IgD-negative memory B cell (primary cell): Measurements from ENCODE around the gene ZNF667. TPM values are rescaled to one million over a fixed set of nuclear protein-coding genes. Genes with fewer than 3 reads are reported as not detected.
A peak's percentile ranks its signal among the peaks of the same experiment; 100 is the strongest.

Experiments used
- H3K27ac Mint-ChIP-seq, 3 donors: one replicate each; pipeline ENCODE4 v1.8.0; 2020 to 2022; ENCODE audit warnings: mild to moderate bottlenecking in 3 of 3, mixed read lengths in 3 of 3, moderate library complexity in 1 of 3
- H3K27me3 Mint-ChIP-seq: one replicate; pipeline ENCODE4 v1.8.0; 2021; ENCODE audit warnings: mixed read lengths
- H3K36me3 Mint-ChIP-seq: one replicate; pipeline ENCODE4 v1.8.0; 2020; ENCODE audit warnings: mild to moderate bottlenecking, mixed read lengths
- H3K4me1 Mint-ChIP-seq, 3 donors: one replicate each; pipeline ENCODE4 v1.8.0; 2020 to 2022; ENCODE audit warnings: mixed read lengths in 3 of 3, mild to moderate bottlenecking in 1 of 3
- H3K4me3 Mint-ChIP-seq, 4 donors: one replicate each; pipeline ENCODE4 v1.8.0; 2020 to 2022; ENCODE audit warnings: mild to moderate bottlenecking in 4 of 4, mixed read lengths in 4 of 4, moderate library complexity in 3 of 4
- H3K9me3 Mint-ChIP-seq, 3 donors: one replicate each; pipeline ENCODE4 v1.8.0; 2020 to 2021; ENCODE audit warnings: mixed read lengths in 3 of 3, mild to moderate bottlenecking in 1 of 3
- polyA plus RNA-seq: library from polyadenylated mRNA; unstranded; fragments of 300-500 nt; fragmentation: Illumina TruSeq; gene quantifications from one replicate; pipeline ENCODE4 v1.2.3, GENCODE V29; 2021

The ZNF667 gene
- polyA plus RNA-seq = 0.74 TPM

- Mint-ChIP-seq H3K4me1 (peaks cover 0 to 5% (median 0%) of the 10 kb centered on the region in 3 donors), H3K9me3 (peaks cover 16 to 45% (median 41%) of the 10 kb centered on the region in 3 donors), H3K27me3 (peaks cover 19% of the 10 kb centered on the region), H3K27ac (peak within 1 kb of the TSS; percentile 59 to 95 (median 94)), H3K4me3 (peak within 1 kb of the TSS; percentile 82 to 91 (median 85)), H3K36me3 (peaks cover 6% of the 10 kb centered on the region)
Measured at GRCh38 chr19:56476651-56477428, at the start of gene ZNF667. Gene ZNF667, minus strand, starts transcription at chr19:56477345. Its CDS starts 14,975 bp downstream, at chr19:56462370.

DNA sequence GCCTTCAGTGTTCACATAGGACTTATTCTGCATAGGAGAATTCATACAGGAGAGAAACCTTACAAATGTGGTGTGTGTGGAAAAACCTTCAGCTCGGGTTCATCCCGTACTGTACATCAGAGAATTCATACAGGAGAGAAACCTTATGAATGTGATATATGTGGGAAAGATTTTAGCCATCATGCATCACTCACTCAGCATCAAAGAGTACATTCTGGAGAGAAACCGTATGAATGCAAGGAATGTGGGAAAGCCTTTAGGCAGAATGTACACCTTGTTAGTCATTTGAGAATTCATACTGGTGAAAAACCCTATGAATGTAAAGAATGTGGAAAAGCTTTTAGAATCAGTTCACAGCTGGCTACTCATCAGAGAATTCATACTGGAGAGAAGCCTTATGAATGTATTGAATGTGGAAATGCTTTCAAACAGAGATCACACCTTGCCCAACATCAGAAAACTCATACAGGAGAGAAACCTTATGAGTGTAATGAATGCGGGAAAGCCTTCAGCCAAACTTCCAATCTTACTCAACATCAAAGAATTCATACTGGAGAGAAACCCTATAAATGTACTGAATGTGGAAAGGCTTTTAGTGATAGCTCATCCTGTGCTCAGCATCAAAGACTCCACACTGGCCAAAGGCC is 48.2 kb upstream of the ZNF667 start:
- H3K27ac Mint-ChIP-seq = no peak overlapping the region
- no peak overlapping the region for H3K4me3 Mint-ChIP-seq
- no peaks in the 10 kb centered on the region for H3K27me3 Mint-ChIP-seq
- H3K9me3 Mint-ChIP-seq = peaks cover 18 to 53% (median 48%) of the 10 kb centered on the region in 3 donors
- no peaks in the 10 kb centered on the region for H3K36me3 Mint-ChIP-seq
- H3K4me1 Mint-ChIP-seq = peaks cover 0 to 1% (median 0%) of the 10 kb centered on the region in 3 donors

- Mint-ChIP-seq H3K36me3 (peaks cover 1% of the 10 kb centered on the region), H3K27me3 (no peaks in the 10 kb centered on the region), H3K9me3 (peaks cover 2 to 27% (median 15%) of the 10 kb centered on the region in 3 donors), H3K4me1 (peaks cover 0 to 4% (median 0%) of the 10 kb centered on the region in 3 donors), H3K4me3 (no peak overlapping the region), H3K27ac (no peak overlapping the region)
Measured at GRCh38 chr19:56508290-56508778, 31.2 kb upstream of the ZNF667 start.

GRCh38 chr19:56507446-56508289 is 30.5 kb upstream of the ZNF667 start, which contains the start of gene ZNF471:
Gene ZNF471, plus strand, starts transcription at chr19:56507855. Its CDS starts 3,717 bp downstream, at chr19:56511572.
- H3K4me1 Mint-ChIP-seq = peaks cover 0 to 4% (median 0%) of the 10 kb centered on the region in 3 donors
- peak within 1 kb of the TSS in 1 of 4 donors; percentile 30 for H3K4me3 Mint-ChIP-seq
- H3K9me3 Mint-ChIP-seq = peaks cover 2 to 25% (median 15%) of the 10 kb centered on the region in 3 donors
- H3K27me3 Mint-ChIP-seq = no peaks in the 10 kb centered on the region
- H3K27ac Mint-ChIP-seq = no peak within 1 kb of the TSS
- peaks cover 2% of the 10 kb centered on the region for H3K36me3 Mint-ChIP-seq

- Mint-ChIP-seq H3K4me1 (peaks cover 0 to 4% (median 0%) of the 10 kb centered on the region in 3 donors), H3K27ac (no peak overlapping the region), H3K36me3 (peaks cover 4% of the 10 kb centered on the region), H3K4me3 (no peak overlapping the region), H3K9me3 (peaks cover 12 to 41% (median 20%) of the 10 kb centered on the region in 3 donors), H3K27me3 (no peaks in the 10 kb centered on the region)
Measured at GRCh38 chr19:56504581-56504980, 27.4 kb upstream of the ZNF667 start.

GRCh38 chr19:56491399-56491798 is 14.3 kb upstream of the ZNF667 start:
- no peaks in the 10 kb centered on the region for H3K27me3 Mint-ChIP-seq
- no peak overlapping the region for H3K4me3 Mint-ChIP-seq
- peaks cover 16 to 45% (median 16%) of the 10 kb centered on the region in 3 donors for H3K9me3 Mint-ChIP-seq
- no peaks in the 10 kb centered on the region for H3K4me1 Mint-ChIP-seq
- H3K27ac Mint-ChIP-seq = no peak overlapping the region
- peaks cover 3% of the 10 kb centered on the region for H3K36me3 Mint-ChIP-seq

DNA sequence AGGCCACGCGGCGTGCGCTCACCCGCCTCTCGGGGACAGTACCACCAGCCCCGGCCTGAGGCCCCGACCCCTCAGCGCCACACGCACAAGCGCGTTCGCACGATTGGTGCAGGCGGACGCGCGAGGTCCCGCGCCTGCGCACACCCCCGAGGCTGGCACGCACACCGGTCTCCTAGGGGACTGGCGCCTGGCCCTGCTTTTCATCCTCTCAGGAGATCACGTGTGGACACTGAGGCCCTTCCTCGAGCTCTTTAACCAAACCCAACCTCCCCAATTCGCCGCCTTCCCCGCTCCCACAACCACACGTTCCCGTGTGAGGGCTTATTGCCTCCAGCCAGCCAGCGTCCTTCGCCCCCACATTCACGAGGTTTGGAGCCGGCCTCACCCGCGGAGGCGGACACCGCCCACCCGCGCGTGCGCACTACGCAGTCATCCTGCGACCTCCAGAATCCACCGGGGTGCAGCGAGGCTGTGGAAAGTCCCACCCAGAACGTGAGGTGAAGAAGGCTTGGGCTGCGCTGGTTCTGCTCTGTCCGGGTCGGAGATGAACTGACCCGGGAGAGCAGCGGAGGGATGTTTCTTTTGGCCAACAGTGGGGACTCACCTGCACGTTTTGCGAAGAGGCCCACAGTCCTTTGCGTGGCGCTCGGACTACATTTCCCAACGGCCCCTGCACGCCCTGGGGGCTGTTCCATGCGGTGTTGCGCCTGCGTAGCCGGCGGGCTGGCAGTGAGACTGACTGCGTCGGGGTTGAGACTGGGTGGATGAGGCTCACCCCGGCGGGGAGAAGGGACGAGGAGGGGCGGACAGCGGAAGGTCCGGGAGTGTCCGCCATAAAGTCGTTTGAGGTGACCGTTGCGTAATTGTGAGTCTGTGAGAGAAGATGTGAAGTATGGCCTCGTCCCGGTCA is 539 bp upstream of the ZNF667 start:
- peak overlapping the region; percentile 59 to 94 (median 77) for H3K27ac Mint-ChIP-seq

DNA sequence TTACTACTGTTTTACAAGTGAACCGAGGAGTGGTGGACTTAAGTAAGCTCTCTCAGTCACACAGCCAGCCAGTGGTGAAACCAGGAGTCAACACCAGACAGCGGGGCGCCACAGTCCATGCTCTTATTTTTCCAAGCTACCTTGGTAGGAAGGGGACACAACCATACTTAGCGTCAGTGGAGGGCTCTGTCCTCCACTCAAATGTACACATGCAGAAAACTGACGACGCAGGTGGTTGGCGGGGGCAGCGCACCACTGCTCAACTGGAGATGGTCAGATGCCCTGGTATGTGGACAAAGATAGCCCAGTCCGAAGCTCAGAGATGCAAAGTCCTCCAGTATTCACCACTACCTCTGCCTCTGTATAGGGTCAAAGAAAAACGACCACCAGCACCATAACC is 1.1 kb downstream of the ZNF667 start:
- Mint-ChIP-seq H3K9me3 (peaks cover 17 to 45% (median 41%) of the 10 kb centered on the region in 3 donors), H3K27ac (peak overlapping the region in 1 of 3 donors; percentile 19), H3K36me3 (peaks cover 7% of the 10 kb centered on the region), H3K4me3 (peak overlapping the region in 1 of 4 donors; percentile 54), H3K4me1 (peaks cover 0 to 5% (median 0%) of the 10 kb centered on the region in 3 donors), H3K27me3 (peaks cover 19% of the 10 kb centered on the region)

More for the DNA sequence above, 539 bp upstream of the ZNF667 start:
- Mint-ChIP-seq H3K4me1 (peaks cover 0 to 5% (median 0%) of the 10 kb centered on the region in 3 donors), H3K4me3 (peak overlapping the region; percentile 71 to 91 (median 76)), H3K36me3 (peaks cover 4% of the 10 kb centered on the region), H3K27me3 (peaks cover 18% of the 10 kb centered on the region), H3K9me3 (peaks cover 16 to 40% (median 33%) of the 10 kb centered on the region in 3 donors)

DNA sequence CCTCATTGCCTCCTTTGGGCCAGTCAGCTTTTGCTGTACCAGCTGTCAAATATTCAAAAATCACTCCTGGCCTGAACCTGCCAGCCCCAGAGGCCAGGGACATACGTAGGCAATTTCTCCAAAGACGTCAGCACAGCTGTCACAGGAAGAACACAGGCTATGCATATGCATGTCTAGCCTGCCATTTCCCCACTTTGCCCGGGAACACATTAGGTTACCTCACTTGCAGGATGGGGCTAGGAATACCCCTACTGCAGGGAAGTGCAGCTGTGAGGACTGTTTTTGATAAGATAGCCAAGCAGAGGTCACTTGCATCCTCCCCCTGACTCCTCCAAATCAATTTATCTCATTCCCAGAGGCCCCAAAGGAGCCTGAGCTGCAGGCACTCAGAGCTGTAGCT is 2.8 kb downstream of the ZNF667 start:
- H3K36me3 Mint-ChIP-seq = peaks cover 6% of the 10 kb centered on the region
- peaks cover 13 to 44% (median 36%) of the 10 kb centered on the region in 3 donors for H3K9me3 Mint-ChIP-seq
- peaks cover 14% of the 10 kb centered on the region for H3K27me3 Mint-ChIP-seq
- H3K4me3 Mint-ChIP-seq = no peak overlapping the region
- H3K4me1 Mint-ChIP-seq = peaks cover 0 to 5% (median 0%) of the 10 kb centered on the region in 3 donors
- H3K27ac Mint-ChIP-seq = no peak overlapping the region

- Mint-ChIP-seq H3K9me3 (peaks cover 27 to 51% (median 31%) of the 10 kb centered on the region in 3 donors), H3K36me3 (no peaks in the 10 kb centered on the region), H3K4me1 (no peaks in the 10 kb centered on the region), H3K4me3 (no peak overlapping the region), H3K27me3 (no peaks in the 10 kb centered on the region), H3K27ac (no peak overlapping the region)
Measured at GRCh38 chr19:56441206-56441792, 35.8 kb downstream of the ZNF667 start.

GRCh38 chr19:56423985-56424353 is 53.2 kb downstream of the ZNF667 start:
- Mint-ChIP-seq H3K4me1 (no peaks in the 10 kb centered on the region), H3K27me3 (no peaks in the 10 kb centered on the region), H3K36me3 (peaks cover 32% of the 10 kb centered on the region), H3K4me3 (no peak overlapping the region), H3K27ac (no peak overlapping the region), H3K9me3 (peaks cover 13 to 52% (median 49%) of the 10 kb centered on the region in 3 donors)

- Mint-ChIP-seq H3K4me3 (no peak overlapping the region), H3K9me3 (peaks cover 15 to 58% (median 53%) of the 10 kb centered on the region in 3 donors), H3K27me3 (no peaks in the 10 kb centered on the region), H3K4me1 (no peaks in the 10 kb centered on the region), H3K27ac (no peak overlapping the region), H3K36me3 (peaks cover 37% of the 10 kb centered on the region)
Measured at GRCh38 chr19:56423276-56423984, 53.7 kb downstream of the ZNF667 start.

GRCh38 chr19:56405062-56405461 is 72.1 kb downstream of the ZNF667 start:
- no peaks in the 10 kb centered on the region for H3K27me3 Mint-ChIP-seq
- peaks cover 17 to 53% (median 22%) of the 10 kb centered on the region in 3 donors for H3K9me3 Mint-ChIP-seq
- peaks cover 26% of the 10 kb centered on the region for H3K36me3 Mint-ChIP-seq
- peaks cover 5 to 23% (median 21%) of the 10 kb centered on the region in 3 donors for H3K4me1 Mint-ChIP-seq
- H3K4me3 Mint-ChIP-seq = peak overlapping the region; percentile 90 to 99 (median 98)
- peak overlapping the region in 2 of 3 donors; percentile 13 to 96 for H3K27ac Mint-ChIP-seq
